Astrocyte (in vitro differentiated cells and primary cell): ENCODE data around the gene PRR5L.

Experiments
- CTCF ChIP-seq: IDR thresholded peaks from 2 replicates; pipeline ENCODE4 v1.5.1; 2011; ENCODE audit warnings: low read depth, mild to moderate bottlenecking, inconsistent platforms, low read length, moderate library complexity; ENCODE audit not compliant: insufficient read depth
- EZH2 ChIP-seq: IDR thresholded peaks from 2 replicates; pipeline ENCODE4 v1.6.1; 2012; ENCODE audit warnings: mild to moderate bottlenecking, low read length, inconsistent platforms; ENCODE audit not compliant: insufficient read depth

- TF ChIP-seq EZH2 (no peak), CTCF (no peak)
Observed at GRCh38 chr11:36512016-36512415, 215.9 kb downstream of the PRR5L start.
